Keratinocyte (primary cell): Measurements from ENCODE around the gene HGF.
"Not testable (repeated sequence)": the region's sequence is repeated elsewhere in the genome, so short reads cannot be mapped to it uniquely, and the experiment has no call there.

Source experiments
- EZH2 ChIP-seq: IDR thresholded peaks from one replicate; pipeline ENCODE4 v1.6.1; 2012; ENCODE audit warnings: inconsistent platforms, mild to moderate bottlenecking, low read length, moderate library complexity
- TF ChIP-seq, protein P1 (sequence below), 3 experiments: IDR thresholded peaks in 1 of 3; conservative IDR thresholded peaks in 1 of 3; optimal IDR thresholded peaks in 1 of 3; 2 replicates in 2 of 3; 3 replicates in 1 of 3; pipeline versions ENCODE3 to v1.5.1; 2011; ENCODE audit warnings: low read length in 3 of 3, mild to moderate bottlenecking in 3 of 3, moderate library complexity in 2 of 3, control low read depth in 1 of 3, inconsistent platforms in 1 of 3; ENCODE audit not compliant: insufficient read depth in 2 of 3; ENCODE audit errors: extremely low read depth in 1 of 3

DNA sequence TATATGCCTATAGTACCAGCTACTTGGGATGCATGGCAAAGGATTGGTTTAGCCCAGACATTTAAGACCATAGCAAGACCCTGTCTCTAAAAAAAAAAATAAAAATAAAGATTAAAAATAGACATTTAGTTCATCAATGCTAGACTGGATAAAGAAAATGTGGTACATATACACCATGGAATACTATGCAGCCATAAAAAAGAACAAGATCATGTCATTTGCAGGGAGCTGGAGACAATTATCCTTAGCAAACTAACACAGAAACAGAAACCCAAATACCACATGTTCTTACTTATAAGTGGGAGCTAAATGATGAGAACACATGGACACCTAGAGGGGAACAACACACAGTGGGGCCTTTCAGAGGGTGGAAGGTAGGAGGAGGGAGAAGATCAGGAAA, 38.5 kb upstream of the HGF start:
- TF ChIP-seq, protein P1, sequence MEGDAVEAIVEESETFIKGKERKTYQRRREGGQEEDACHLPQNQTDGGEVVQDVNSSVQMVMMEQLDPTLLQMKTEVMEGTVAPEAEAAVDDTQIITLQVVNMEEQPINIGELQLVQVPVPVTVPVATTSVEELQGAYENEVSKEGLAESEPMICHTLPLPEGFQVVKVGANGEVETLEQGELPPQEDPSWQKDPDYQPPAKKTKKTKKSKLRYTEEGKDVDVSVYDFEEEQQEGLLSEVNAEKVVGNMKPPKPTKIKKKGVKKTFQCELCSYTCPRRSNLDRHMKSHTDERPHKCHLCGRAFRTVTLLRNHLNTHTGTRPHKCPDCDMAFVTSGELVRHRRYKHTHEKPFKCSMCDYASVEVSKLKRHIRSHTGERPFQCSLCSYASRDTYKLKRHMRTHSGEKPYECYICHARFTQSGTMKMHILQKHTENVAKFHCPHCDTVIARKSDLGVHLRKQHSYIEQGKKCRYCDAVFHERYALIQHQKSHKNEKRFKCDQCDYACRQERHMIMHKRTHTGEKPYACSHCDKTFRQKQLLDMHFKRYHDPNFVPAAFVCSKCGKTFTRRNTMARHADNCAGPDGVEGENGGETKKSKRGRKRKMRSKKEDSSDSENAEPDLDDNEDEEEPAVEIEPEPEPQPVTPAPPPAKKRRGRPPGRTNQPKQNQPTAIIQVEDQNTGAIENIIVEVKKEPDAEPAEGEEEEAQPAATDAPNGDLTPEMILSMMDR (optimal IDR thresholded peaks at IDR 0.05 in 1 of 3, IDR thresholded peaks at IDR 0.05 in 1 of 3, conservative IDR thresholded peaks at IDR 0.05 in 1 of 3; ENCODE audit: extremely low read depth in 1 of 3, insufficient read depth in 2 of 3, low read length in 3 of 3) = not testable (repeated sequence)
- TF ChIP-seq EZH2 = not testable (repeated sequence)
